Measurements from ENCODE around the gene ZNF76. TPM values are rescaled to one million over a fixed set of nuclear protein-coding genes. Genes with fewer than 3 reads are reported as not detected.
A peak's percentile ranks its signal among the peaks of the same experiment; 100 is the strongest.

Gene ZNF76
- polyA plus RNA-seq, 2 of the 4 experiments (the other 2 are of a cell fraction), result 7.9 to 10.5 TPM

DNA sequence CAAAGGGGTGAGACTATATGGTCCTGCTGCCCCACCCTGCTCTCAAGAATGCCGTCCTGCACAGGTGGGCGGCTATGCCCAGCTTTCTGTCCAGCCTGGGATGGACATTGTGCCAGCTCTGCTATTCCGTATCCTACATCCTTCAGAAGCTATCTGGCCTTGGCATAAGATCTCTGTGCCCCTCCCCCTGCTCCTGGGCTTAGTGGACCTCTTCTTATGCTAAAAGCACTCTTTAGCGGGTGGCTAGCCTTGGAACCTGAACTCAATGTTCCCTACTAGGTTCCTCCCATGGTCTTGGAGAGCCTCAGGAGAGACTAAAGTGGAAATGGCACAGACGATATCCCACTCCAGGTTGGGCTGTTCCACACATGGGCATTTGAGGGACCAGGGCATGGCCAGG, 23.3 kb upstream of the ZNF76 start:
- Histone ChIP-seq H3K27ac (no peak overlapping the region), H3K4me1 (no peaks in the 10 kb centered on the region), H3K4me2 (no peak overlapping the region), H3K4me3 (no peak overlapping the region), H3K9me3 (no peaks in the 10 kb centered on the region)
- CTCF ChIA-PET, result interaction anchor here (1.5 to 10.5 kb wide), 2 partner anchors 10 to 90 kb away, joined by 4 to 107 read pairs; no protein-coding TSS in a partner anchor
- ATAC-seq, result no peak
- FAIRE-seq, result no peak
- no peak for DNase-seq (ENCODE audit: low read depth in 1 of 2, low spot score in 1 of 2)
- no peak for TF ChIP-seq ZC3H11A (IDR thresholded peaks at IDR 0.05)
- no peak for TF ChIP-seq JUN (IDR thresholded peaks at IDR 0.05)
- TF ChIP-seq, protein P1, sequence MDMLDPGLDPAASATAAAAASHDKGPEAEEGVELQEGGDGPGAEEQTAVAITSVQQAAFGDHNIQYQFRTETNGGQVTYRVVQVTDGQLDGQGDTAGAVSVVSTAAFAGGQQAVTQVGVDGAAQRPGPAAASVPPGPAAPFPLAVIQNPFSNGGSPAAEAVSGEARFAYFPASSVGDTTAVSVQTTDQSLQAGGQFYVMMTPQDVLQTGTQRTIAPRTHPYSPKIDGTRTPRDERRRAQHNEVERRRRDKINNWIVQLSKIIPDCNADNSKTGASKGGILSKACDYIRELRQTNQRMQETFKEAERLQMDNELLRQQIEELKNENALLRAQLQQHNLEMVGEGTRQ (IDR thresholded peaks at IDR 0.05), result no peak
- TF ChIP-seq, protein P2, sequence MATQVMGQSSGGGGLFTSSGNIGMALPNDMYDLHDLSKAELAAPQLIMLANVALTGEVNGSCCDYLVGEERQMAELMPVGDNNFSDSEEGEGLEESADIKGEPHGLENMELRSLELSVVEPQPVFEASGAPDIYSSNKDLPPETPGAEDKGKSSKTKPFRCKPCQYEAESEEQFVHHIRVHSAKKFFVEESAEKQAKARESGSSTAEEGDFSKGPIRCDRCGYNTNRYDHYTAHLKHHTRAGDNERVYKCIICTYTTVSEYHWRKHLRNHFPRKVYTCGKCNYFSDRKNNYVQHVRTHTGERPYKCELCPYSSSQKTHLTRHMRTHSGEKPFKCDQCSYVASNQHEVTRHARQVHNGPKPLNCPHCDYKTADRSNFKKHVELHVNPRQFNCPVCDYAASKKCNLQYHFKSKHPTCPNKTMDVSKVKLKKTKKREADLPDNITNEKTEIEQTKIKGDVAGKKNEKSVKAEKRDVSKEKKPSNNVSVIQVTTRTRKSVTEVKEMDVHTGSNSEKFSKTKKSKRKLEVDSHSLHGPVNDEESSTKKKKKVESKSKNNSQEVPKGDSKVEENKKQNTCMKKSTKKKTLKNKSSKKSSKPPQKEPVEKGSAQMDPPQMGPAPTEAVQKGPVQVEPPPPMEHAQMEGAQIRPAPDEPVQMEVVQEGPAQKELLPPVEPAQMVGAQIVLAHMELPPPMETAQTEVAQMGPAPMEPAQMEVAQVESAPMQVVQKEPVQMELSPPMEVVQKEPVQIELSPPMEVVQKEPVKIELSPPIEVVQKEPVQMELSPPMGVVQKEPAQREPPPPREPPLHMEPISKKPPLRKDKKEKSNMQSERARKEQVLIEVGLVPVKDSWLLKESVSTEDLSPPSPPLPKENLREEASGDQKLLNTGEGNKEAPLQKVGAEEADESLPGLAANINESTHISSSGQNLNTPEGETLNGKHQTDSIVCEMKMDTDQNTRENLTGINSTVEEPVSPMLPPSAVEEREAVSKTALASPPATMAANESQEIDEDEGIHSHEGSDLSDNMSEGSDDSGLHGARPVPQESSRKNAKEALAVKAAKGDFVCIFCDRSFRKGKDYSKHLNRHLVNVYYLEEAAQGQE (IDR thresholded peaks at IDR 0.05), result no peak
- no peak for TF ChIP-seq FOSB (CRISPR knock-in tag; IDR thresholded peaks at IDR 0.05)
- WGBS (ENCODE audit: missing lambda C conversion rate), result 96% methylated on average over 4 of the region's 5 CpGs
- POLR2A ChIA-PET, result no interaction called here

DNA sequence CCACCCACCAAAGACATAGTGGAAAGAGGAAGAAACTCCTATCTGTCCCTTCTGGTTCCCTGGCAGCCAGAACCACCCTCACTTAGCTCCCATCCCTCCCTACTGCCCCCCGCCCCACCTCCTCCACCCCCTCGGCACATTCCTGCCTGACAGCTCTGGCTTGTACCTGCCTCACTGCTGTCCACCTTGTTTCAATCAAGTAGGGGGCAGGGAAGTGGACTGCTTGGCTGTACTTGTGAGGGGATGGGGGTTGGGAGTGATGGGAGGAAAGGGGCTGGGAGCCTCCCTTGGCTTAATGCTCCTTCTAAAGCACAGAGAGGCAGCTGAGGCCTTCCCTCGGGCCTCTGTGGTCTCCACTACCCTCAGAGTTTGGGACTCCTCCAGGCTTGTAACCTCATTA, 22.1 kb upstream of the ZNF76 start:
- 58% methylated on average over 1 of the region's 3 CpGs for WGBS (ENCODE audit: missing lambda C conversion rate)
- ChIA-PET CTCF (interaction anchor here (1.2 to 10.5 kb wide), 3 partner anchors 18 to 92 kb away, joined by 3 to 107 read pairs (median 61); no protein-coding TSS in a partner anchor), POLR2A (no interaction called here)
- DNase-seq (ENCODE audit: low read depth in 1 of 2, low spot score in 1 of 2) (no peak), ATAC-seq (no peak), FAIRE-seq (no peak)
- TF ChIP-seq FOSB (CRISPR knock-in tag; IDR thresholded peaks at IDR 0.05) (no peak), NPAS2 (CRISPR knock-in tag; IDR thresholded peaks at IDR 0.05; ENCODE audit: borderline replicate concordance) (no peak), RARB (CRISPR knock-in tag; IDR thresholded peaks at IDR 0.05) (no peak), PHF8 (IDR thresholded peaks at IDR 0.05; ENCODE audit: borderline replicate concordance, low read depth) (no peak), HEYL (CRISPR knock-in tag; IDR thresholded peaks at IDR 0.05) (no peak), TP53 (CRISPR knock-in tag; IDR thresholded peaks at IDR 0.05) (no peak), RNF2 (IDR thresholded peaks at IDR 0.05; ENCODE audit: borderline replicate concordance, low read depth) (no peak)
- H3K27ac ChIP-seq, result no peak overlapping the region
- H3K4me2 ChIP-seq, result no peak overlapping the region
- H3K9me3 ChIP-seq, result no peaks in the 10 kb centered on the region
- no peaks in the 10 kb centered on the region for H3K4me1 ChIP-seq
- H3K4me3 ChIP-seq, result no peak overlapping the region

DNA sequence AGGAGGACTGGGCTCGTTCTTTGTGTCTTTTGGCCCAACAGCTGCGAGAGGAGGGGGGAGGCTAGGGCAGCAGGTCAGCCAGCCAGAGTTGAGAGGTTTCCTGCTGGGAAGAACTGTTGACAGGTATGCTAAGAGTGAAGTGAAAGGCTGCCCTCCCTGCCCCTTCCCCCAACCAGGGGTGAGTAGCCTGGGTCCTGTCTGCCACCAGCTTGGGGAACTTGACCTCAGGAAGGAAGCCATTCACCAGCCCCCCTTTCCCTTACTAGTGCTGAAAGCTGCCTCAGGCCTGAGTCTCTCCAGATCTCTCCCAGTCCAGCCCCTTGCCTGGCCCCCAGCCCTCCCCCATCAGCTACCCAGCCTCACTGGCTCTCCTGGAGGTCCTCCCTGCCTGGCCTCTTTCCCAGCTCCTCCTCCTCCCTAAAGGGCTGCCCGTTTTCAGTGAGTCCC, 20.7 kb upstream of the ZNF76 start:
- CTCF ChIA-PET, result interaction anchor here (1.3 to 10.5 kb wide), 4 partner anchors 12 to 1075 kb away, joined by 4 to 107 read pairs (median 51); no protein-coding TSS in a partner anchor
- H3K4me3 ChIP-seq, result no peak overlapping the region
- H3K9me3 ChIP-seq, result no peaks in the 10 kb centered on the region
- DNase-seq (ENCODE audit: low read depth in 1 of 2, low spot score in 1 of 2) (no peak), FAIRE-seq (no peak), ATAC-seq (no peak)
- 0 out of 6 replicates have a peak overlapping the region, but pooled peaks of 1 of the 2 experiments have one; percentile 21 for H3K27ac ChIP-seq
- WGBS (ENCODE audit: missing lambda C conversion rate), result 75% methylated on average over 3 of the region's 3 CpGs
- TF ChIP-seq RFX5 (IDR thresholded peaks at IDR 0.05), result no peak
- TF ChIP-seq, protein P3, sequence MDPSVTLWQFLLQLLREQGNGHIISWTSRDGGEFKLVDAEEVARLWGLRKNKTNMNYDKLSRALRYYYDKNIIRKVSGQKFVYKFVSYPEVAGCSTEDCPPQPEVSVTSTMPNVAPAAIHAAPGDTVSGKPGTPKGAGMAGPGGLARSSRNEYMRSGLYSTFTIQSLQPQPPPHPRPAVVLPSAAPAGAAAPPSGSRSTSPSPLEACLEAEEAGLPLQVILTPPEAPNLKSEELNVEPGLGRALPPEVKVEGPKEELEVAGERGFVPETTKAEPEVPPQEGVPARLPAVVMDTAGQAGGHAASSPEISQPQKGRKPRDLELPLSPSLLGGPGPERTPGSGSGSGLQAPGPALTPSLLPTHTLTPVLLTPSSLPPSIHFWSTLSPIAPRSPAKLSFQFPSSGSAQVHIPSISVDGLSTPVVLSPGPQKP (IDR thresholded peaks at IDR 0.05; ENCODE audit: low read depth, low read length), result no peak
- H3K4me1 ChIP-seq, result no peaks in the 10 kb centered on the region
- POLR2A ChIA-PET, result no interaction called here
- H3K4me2 ChIP-seq, result no peak overlapping the region

DNA sequence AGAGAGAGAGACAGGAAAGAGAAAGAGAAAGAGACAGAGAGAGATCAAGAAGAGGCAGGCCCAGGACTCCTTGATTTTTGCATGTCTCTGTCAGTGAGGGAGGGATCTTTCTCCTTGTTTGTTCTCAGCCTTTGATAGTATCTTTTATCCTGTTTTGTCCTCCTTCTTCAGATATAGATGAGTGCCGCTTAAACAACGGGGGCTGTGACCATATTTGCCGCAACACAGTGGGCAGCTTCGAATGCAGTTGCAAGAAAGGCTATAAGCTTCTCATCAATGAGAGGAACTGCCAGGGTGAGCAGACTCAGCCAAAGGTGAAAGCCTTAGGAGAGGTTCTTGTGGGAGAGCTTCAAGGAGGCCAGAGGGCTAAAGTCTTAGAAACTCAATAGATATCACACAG, 20.0 kb upstream of the ZNF76 start:
- POLR2A ChIA-PET, result no interaction called here
- TF ChIP-seq MYC (IDR thresholded peaks at IDR 0.05; ENCODE audit: borderline replicate concordance, low read length) (no peak), ZFP36 (IDR thresholded peaks at IDR 0.05; ENCODE audit: borderline replicate concordance, partially characterized antibody) (no peak), FOXS1 (CRISPR knock-in tag; IDR thresholded peaks at IDR 0.05) (no peak), TFCP2L1 (CRISPR knock-in tag; IDR thresholded peaks at IDR 0.05) (no peak), KDM1A (IDR thresholded peaks at IDR 0.05; ENCODE audit: low read depth) (no peak), RFX5 (IDR thresholded peaks at IDR 0.05) (no peak), CEBPB (IDR thresholded peaks at IDR 0.05) (no peak), EP300 (IDR thresholded peaks at IDR 0.05) (no peak)
- TF ChIP-seq, protein P4, sequence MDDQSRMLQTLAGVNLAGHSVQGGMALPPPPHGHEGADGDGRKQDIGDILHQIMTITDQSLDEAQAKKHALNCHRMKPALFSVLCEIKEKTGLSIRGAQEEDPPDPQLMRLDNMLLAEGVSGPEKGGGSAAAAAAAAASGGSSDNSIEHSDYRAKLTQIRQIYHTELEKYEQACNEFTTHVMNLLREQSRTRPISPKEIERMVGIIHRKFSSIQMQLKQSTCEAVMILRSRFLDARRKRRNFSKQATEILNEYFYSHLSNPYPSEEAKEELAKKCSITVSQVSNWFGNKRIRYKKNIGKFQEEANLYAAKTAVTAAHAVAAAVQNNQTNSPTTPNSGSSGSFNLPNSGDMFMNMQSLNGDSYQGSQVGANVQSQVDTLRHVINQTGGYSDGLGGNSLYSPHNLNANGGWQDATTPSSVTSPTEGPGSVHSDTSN (IDR thresholded peaks at IDR 0.05), result no peak
- TF ChIP-seq, protein P5, sequence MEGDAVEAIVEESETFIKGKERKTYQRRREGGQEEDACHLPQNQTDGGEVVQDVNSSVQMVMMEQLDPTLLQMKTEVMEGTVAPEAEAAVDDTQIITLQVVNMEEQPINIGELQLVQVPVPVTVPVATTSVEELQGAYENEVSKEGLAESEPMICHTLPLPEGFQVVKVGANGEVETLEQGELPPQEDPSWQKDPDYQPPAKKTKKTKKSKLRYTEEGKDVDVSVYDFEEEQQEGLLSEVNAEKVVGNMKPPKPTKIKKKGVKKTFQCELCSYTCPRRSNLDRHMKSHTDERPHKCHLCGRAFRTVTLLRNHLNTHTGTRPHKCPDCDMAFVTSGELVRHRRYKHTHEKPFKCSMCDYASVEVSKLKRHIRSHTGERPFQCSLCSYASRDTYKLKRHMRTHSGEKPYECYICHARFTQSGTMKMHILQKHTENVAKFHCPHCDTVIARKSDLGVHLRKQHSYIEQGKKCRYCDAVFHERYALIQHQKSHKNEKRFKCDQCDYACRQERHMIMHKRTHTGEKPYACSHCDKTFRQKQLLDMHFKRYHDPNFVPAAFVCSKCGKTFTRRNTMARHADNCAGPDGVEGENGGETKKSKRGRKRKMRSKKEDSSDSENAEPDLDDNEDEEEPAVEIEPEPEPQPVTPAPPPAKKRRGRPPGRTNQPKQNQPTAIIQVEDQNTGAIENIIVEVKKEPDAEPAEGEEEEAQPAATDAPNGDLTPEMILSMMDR (IDR thresholded peaks at IDR 0.05), result no peak

More for the DNA sequence above, 20.0 kb upstream of the ZNF76 start:
- CTCF ChIA-PET, result interaction anchor here (1.3 to 10.5 kb wide), 9 partner anchors 11 to 1076 kb away, joined by 3 to 107 read pairs (median 15); no protein-coding TSS in a partner anchor
- H3K4me1 ChIP-seq, result no peaks in the 10 kb centered on the region
- H3K4me3 ChIP-seq, result no peak overlapping the region
- no peaks in the 10 kb centered on the region for H3K9me3 ChIP-seq
- ATAC-seq (no peak), FAIRE-seq (no peak), DNase-seq (ENCODE audit: low read depth in 1 of 2, low spot score in 1 of 2) (no peak)
- no peak overlapping the region for H3K4me2 ChIP-seq
- 93% methylated on average over 4 of the region's 4 CpGs for WGBS (ENCODE audit: missing lambda C conversion rate)
- no peak overlapping the region for H3K27ac ChIP-seq

Data from A549 (cell line).